Suppressor macrophage treated with lipopolysaccharide for 1 hour (primary cell): ENCODE data around the gene SPOCD1.
A peak's percentile ranks its signal among the peaks of the same experiment; 100 is the strongest.

Experiments used
- DNase-seq, 3 donors: peaks; one replicate each; pipeline ENCODE4 v3.0.0-alpha.2; 2020 to 2022

Gene SPOCD1

GRCh38 chr1:31769720-31770390 is 46.0 kb downstream of the SPOCD1 start:
- no peak for DNase-seq

GRCh38 chr1:31768939-31769704 is 46.7 kb downstream of the SPOCD1 start:
- DNase-seq = peak; percentile 44 to 52 (median 46)

- no peak for DNase-seq
These were observed 47.4 kb downstream of the SPOCD1 start for GRCh38 chr1:31768407-31768907.

GRCh38 chr1:31767225-31767624 is 48.6 kb downstream of the SPOCD1 start:
- no peak for DNase-seq

GRCh38 chr1:31765516-31765915 is 50.3 kb downstream of the SPOCD1 start:
- no peak for DNase-seq

GRCh38 chr1:31765041-31765467 is 50.8 kb downstream of the SPOCD1 start:
- DNase-seq = peak in 1 of 3 donors; percentile 49

GRCh38 chr1:31764312-31765040 is 51.3 kb downstream of the SPOCD1 start, which contains the start of gene ADGRB2:
ADGRB2 (minus strand) TSS chr1:31764340; CDS start chr1:31757221, 7,119 bp downstream.
- peak in 1 of 3 donors; percentile 69 for DNase-seq

- peak in 1 of 3 donors; percentile 27 for DNase-seq
These were observed 52.0 kb downstream of the SPOCD1 start for GRCh38 chr1:31763671-31764311.

GRCh38 chr1:31762726-31763670 is 52.8 kb downstream of the SPOCD1 start:
- DNase-seq = peak; percentile 64 to 85 (median 66)

GRCh38 chr1:31762323-31762722 is 53.5 kb downstream of the SPOCD1 start:
- no peak for DNase-seq

- no peak for DNase-seq
These were observed 53.9 kb downstream of the SPOCD1 start for GRCh38 chr1:31761883-31762282.

- peak; percentile 81 to 89 (median 85) for DNase-seq
These were observed 55.1 kb downstream of the SPOCD1 start for GRCh38 chr1:31760471-31761470.

- peak; percentile 70 to 72 (median 72) for DNase-seq
These were observed 56.4 kb downstream of the SPOCD1 start for GRCh38 chr1:31759298-31760023.

- no peak for DNase-seq
These were observed 57.0 kb downstream of the SPOCD1 start for GRCh38 chr1:31758823-31759222.

- no peak for DNase-seq
These were observed 57.8 kb downstream of the SPOCD1 start for GRCh38 chr1:31757989-31758388.

GRCh38 chr1:31757204-31757679 is 58.6 kb downstream of the SPOCD1 start:
- DNase-seq = no peak

GRCh38 chr1:31756578-31756977 is 59.2 kb downstream of the SPOCD1 start:
- no peak for DNase-seq

GRCh38 chr1:31755850-31756492 is 59.9 kb downstream of the SPOCD1 start:
- no peak for DNase-seq

- no peak for DNase-seq
These were observed 60.6 kb downstream of the SPOCD1 start for GRCh38 chr1:31755197-31755611.
